ENCODE results near the gene SPRY4. TPM values are rescaled to one million over a fixed set of nuclear protein-coding genes. Genes with fewer than 3 reads are reported as not detected.

SPRY4 gene
- total and polyA plus RNA-seq, 2 of the 13 experiments (the other 11 are each of a cell fraction or from before 2014, with no cell fraction given) = 8.9 to 17.8 TPM

GRCh38 chr5:142342128-142342981 lies 17.5 kb upstream of the SPRY4 start (continued):
- TF ChIP-seq ZBTB34 (CRISPR knock-in tag; IDR thresholded peaks at IDR 0.05) (no peak), PPARG (CRISPR knock-in tag; conservative IDR thresholded peaks at IDR 0.05) (peak; percentile 66; the same call in 1 of the 2 replicates), ZNF609 (CRISPR knock-in tag; IDR thresholded peaks at IDR 0.05; ENCODE audit: borderline replicate concordance) (peak; percentile 51; the same call in 1 of the 2 replicates), NR1H2 (CRISPR knock-in tag; IDR thresholded peaks at IDR 0.05; ENCODE audit: borderline replicate concordance, low read depth) (no peak), ZFY (CRISPR knock-in tag; IDR thresholded peaks at IDR 0.05) (peak; percentile 75), KDM5A (IDR thresholded peaks at IDR 0.05; ENCODE audit: borderline replicate concordance, low read length) (no peak), ZNF781 (CRISPR knock-in tag; IDR thresholded peaks at IDR 0.05; ENCODE audit: borderline replicate concordance, not compliant biosample characterization) (no peak), RBAK (CRISPR knock-in tag; IDR thresholded peaks at IDR 0.05) (peak; percentile 89), GATAD2A (CRISPR knock-in tag; IDR thresholded peaks at IDR 0.05) (peak; percentile 64; the same call in 1 of the 2 replicates), NR2F6 (IDR thresholded peaks at IDR 0.05) (no peak), NR2F6 (CRISPR knock-in tag; IDR thresholded peaks at IDR 0.05) (peak; percentile 8; the same call in 1 of the 2 replicates), ONECUT2 (CRISPR knock-in tag; IDR thresholded peaks at IDR 0.05) (peak; percentile 70; the same call in 1 of the 2 replicates), ZNF691 (CRISPR knock-in tag; IDR thresholded peaks at IDR 0.05; ENCODE audit: borderline replicate concordance, low read depth) (peak; percentile 55; the same call in 1 of the 2 replicates), ATRX (CRISPR knock-in tag; IDR thresholded peaks at IDR 0.05; ENCODE audit: borderline replicate concordance) (no peak), ZNF101 (CRISPR knock-in tag; IDR thresholded peaks at IDR 0.05; ENCODE audit: borderline replicate concordance, low read depth) (no peak)
- TF ChIP-seq, protein P1, sequence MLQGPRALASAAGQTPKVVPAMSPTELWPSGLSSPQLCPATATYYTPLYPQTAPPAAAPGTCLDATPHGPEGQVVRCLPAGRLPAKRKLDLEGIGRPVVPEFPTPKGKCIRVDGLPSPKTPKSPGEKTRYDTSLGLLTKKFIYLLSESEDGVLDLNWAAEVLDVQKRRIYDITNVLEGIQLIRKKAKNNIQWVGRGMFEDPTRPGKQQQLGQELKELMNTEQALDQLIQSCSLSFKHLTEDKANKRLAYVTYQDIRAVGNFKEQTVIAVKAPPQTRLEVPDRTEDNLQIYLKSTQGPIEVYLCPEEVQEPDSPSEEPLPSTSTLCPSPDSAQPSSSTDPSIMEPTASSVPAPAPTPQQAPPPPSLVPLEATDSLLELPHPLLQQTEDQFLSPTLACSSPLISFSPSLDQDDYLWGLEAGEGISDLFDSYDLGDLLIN (CRISPR knock-in tag; IDR thresholded peaks at IDR 0.05; ENCODE audit: borderline replicate concordance) = no peak
- TF ChIP-seq, protein P2, sequence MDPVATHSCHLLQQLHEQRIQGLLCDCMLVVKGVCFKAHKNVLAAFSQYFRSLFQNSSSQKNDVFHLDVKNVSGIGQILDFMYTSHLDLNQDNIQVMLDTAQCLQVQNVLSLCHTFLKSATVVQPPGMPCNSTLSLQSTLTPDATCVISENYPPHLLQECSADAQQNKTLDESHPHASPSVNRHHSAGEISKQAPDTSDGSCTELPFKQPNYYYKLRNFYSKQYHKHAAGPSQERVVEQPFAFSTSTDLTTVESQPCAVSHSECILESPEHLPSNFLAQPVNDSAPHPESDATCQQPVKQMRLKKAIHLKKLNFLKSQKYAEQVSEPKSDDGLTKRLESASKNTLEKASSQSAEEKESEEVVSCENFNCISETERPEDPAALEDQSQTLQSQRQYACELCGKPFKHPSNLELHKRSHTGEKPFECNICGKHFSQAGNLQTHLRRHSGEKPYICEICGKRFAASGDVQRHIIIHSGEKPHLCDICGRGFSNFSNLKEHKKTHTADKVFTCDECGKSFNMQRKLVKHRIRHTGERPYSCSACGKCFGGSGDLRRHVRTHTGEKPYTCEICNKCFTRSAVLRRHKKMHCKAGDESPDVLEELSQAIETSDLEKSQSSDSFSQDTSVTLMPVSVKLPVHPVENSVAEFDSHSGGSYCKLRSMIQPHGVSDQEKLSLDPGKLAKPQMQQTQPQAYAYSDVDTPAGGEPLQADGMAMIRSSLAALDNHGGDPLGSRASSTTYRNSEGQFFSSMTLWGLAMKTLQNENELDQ (CRISPR knock-in tag; IDR thresholded peaks at IDR 0.05; ENCODE audit: borderline replicate concordance) = no peak

Measured in HepG2 (cell line).